Testis (tissue), 3 donors: ENCODE data around the gene WTAP. TPM values are rescaled to one million over a fixed set of nuclear protein-coding genes. Genes with fewer than 3 reads are reported as not detected.
A peak's percentile ranks its signal among the peaks of the same experiment; 100 is the strongest.
"Not testable (repeated sequence)": the region's sequence is repeated elsewhere in the genome, so short reads cannot be mapped to it uniquely, and the experiment has no call there.

Source experiments
- DNase-seq: peaks from one replicate; pipeline ENCODE4 v3.0.0-alpha.2; 2019
- H3K27ac ChIP-seq, 2 donors: fragments of 200-600 bp; sonication (generic); one replicate each; pipeline ENCODE4 v1.5.1; 2019
- H3K27me3 ChIP-seq: fragments of 200-600 bp; sonication (generic); one replicate; pipeline ENCODE4 v1.5.1; 2019
- H3K36me3 ChIP-seq: fragments of 200-600 bp; sonication (generic); one replicate; pipeline ENCODE4 v1.5.1; 2017; ENCODE audit warnings: low read depth; ENCODE audit errors: missing control alignments
- H3K4me1 ChIP-seq: fragments of 200-600 bp; sonication (generic); one replicate; pipeline ENCODE4 v1.5.1; 2019
- H3K4me3 ChIP-seq, 2 donors: fragments of 200-600 bp; sonication (generic); one replicate each; pipeline ENCODE4 v1.5.1; 2017 to 2019
- H3K9me3 ChIP-seq: fragments of 200-600 bp; sonication (generic); one replicate; pipeline ENCODE4 v1.5.1; 2017
- CTCF ChIP-seq, 3 experiments: fragments of 450-650 bp in 2 of 3; fragments of 200-600 bp in 1 of 3; sonication (generic) in 1 of 3; IDR thresholded peaks; one replicate each; pipeline ENCODE4 v1.5.1; 2016 to 2019; ENCODE audit warnings: antibody characterized with exemption in 3 of 3, mild to moderate bottlenecking in 2 of 3, moderate library complexity in 1 of 3
- POLR2A ChIP-seq: fragments of 450-650 bp; IDR thresholded peaks from one replicate; pipeline ENCODE4 v1.6.1; 2017; ENCODE audit warnings: antibody characterized with exemption, mild to moderate bottlenecking, moderate library complexity
- WGBS, 2 donors: methylation state at CpG; one replicate each; pipeline ENCODE4 v1.1.5; 2018; 5-methylcytosine and 5-hydroxymethylcytosine counted together
- intact Hi-C: fragments of 100-400 bp; cut with DNase I; formaldehyde crosslinking; loops from one replicate; pipeline ENCODE4 v1.15.1; 2023; ENCODE audit warnings: low total_unique reads
- polyA plus RNA-seq: library from polyadenylated mRNA; stranded (reverse); fragments of 350-450 nt; fragmentation: Illumina TruSeq; extraction: RNeasy Lipid Tissue Mini Kit (QIAGEN cat#74804); gene quantifications from one replicate; pipeline ENCODE4 v1.2.3, GENCODE V29; 2014; ENCODE audit warnings: low read depth, low replicate concordance; ENCODE audit not compliant: insufficient read depth
- total RNA-seq, 2 donors: library from RNA; depleted of rRNA; stranded (reverse); fragments of >200 nt; gene quantifications; one replicate each; pipeline ENCODE4 v1.2.3, GENCODE V29; 2016

Gene WTAP
- total and polyA plus RNA-seq, 3 donors from 2014 or later = 76.7 to 91.2 (median 88.0) TPM

DNA sequence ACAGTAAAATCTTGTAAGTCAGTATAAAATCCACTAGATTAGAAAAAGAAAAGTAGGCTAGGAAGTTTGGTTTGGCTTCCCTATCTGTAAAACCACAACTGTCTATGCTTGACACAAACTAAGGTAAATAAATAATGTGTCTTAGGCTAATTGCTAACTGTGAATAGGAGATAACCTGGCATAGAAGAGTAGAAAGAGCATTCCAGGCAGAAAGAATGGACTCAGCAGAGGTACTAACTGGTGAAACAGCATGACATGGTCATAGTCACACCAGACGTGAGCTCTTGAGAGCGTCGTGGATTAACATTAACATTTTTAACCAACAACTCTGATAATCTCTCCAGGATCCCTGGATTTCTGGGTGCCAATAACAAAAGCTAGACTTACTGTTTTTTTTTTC lies 8.7 kb upstream of the WTAP start:
- no peak overlapping the region for H3K27ac ChIP-seq
- peaks cover 8% of the 10 kb centered on the region for H3K4me1 ChIP-seq
- intact Hi-C loops = no loop called here
- 79 to 83% methylated on average over 3 of the region's 3 CpGs for WGBS, 2 donors
- no peak for TF ChIP-seq POLR2A
- no peak for TF ChIP-seq CTCF (IDR thresholded peaks at IDR 0.05)
- no peak overlapping the region for H3K4me3 ChIP-seq
- no peak for DNase-seq
- H3K36me3 ChIP-seq = no peaks in the 10 kb centered on the region
- H3K9me3 ChIP-seq = no peaks in the 10 kb centered on the region
- no peaks in the 10 kb centered on the region for H3K27me3 ChIP-seq

DNA sequence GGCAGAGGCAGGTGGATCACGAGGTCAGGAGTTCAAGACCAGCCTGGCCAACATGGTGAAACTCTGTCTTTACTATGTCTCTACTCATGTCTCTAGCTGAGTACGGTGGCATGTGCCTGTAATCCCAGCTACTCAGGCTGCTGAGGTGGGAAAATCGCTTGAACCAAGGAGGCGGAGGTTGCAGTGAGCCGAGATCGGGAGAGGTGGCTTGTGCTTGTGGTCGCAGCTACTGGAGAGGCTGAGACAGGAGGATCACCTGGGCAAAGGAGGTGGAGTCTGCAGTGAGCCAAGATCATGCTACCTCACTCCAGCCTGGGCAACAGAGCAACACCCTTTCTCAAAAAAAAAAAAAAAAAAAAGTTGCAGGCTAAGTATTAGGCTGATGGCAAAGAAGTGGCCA lies 8.0 kb upstream of the WTAP start:
- Histone ChIP-seq H3K4me1 (peaks cover 8% of the 10 kb centered on the region), H3K4me3 (no peak overlapping the region), H3K27ac (no peak overlapping the region), H3K9me3 (no peaks in the 10 kb centered on the region), H3K27me3 (no peaks in the 10 kb centered on the region), H3K36me3 (no peaks in the 10 kb centered on the region)
- intact Hi-C loops = no loop called here
- 91 to 96% methylated on average over 5 to 7 of the region's 7 CpGs for WGBS, 2 donors
- TF ChIP-seq POLR2A = no peak
- no peak for TF ChIP-seq CTCF (IDR thresholded peaks at IDR 0.05)
- no peak for DNase-seq

GRCh38 chr6:159720708-159721107 lies 6.6 kb upstream of the WTAP start:
- intact Hi-C loops = no loop called here
- Histone ChIP-seq H3K4me1 (peaks cover 3% of the 10 kb centered on the region), H3K36me3 (no peaks in the 10 kb centered on the region), H3K4me3 (no peak overlapping the region), H3K9me3 (no peaks in the 10 kb centered on the region), H3K27ac (no peak overlapping the region), H3K27me3 (no peaks in the 10 kb centered on the region)
- 65 to 69% methylated on average over 7 of the region's 7 CpGs for WGBS, 2 donors
- no peak for DNase-seq
- TF ChIP-seq CTCF (IDR thresholded peaks at IDR 0.05) = peak in 2 of 3 experiments; percentile 14 to 29
- no peak for TF ChIP-seq POLR2A

DNA sequence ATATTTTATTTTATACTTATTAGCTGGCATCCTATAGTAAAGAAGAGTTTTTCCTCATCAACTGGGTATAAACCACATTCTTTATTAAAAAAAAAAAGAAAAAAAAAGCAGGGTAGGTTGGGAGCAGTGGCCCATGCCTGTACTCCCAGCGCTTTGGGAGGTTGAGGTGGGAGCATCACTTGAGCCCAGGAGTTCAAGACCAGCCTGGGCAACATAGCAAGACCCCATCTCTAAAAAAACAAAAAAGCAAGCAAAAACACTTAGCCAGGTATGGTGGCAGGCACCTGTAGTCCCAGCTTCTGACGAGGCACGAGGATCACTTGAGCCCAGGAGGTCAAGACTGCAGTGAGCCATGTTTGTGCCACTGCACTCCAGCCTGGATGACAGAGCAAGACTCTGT lies 5.3 kb upstream of the WTAP start:
- WGBS, 2 donors = 97 to 98% methylated on average over 3 of the region's 3 CpGs
- DNase-seq, H3K27ac ChIP-seq, H3K4me3 ChIP-seq, intact Hi-C loops, H3K27me3 ChIP-seq, H3K4me1 ChIP-seq, H3K9me3 ChIP-seq, H3K36me3 ChIP-seq: not testable (repeated sequence)

DNA sequence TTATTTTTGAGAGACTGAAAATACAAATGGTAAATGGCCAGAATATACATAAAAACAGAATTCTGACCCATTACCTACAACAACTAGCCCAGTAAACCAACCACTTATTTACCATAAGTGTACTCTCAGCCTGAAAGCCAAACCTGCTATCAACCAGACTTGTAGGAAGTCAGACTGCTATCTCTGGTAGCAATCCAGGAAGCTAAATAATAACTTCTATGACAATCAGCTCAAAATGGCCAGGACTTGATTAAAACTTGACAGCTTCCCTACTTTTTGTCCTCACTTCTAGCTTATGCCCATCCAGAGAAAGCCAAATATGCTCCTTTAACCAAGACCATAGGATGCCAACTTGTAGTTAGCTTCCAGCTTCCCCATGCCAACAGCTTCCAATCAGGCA lies 4.7 kb upstream of the WTAP start:
- no peak for TF ChIP-seq CTCF (IDR thresholded peaks at IDR 0.05)
- no peak for TF ChIP-seq POLR2A
- H3K4me1 ChIP-seq = peaks cover 5% of the 10 kb centered on the region
- H3K9me3 ChIP-seq = no peaks in the 10 kb centered on the region
- H3K27ac ChIP-seq = no peak overlapping the region
- no peak overlapping the region for H3K4me3 ChIP-seq
- H3K36me3 ChIP-seq = no peaks in the 10 kb centered on the region
- intact Hi-C loops = no loop called here
- DNase-seq = no peak
- no peaks in the 10 kb centered on the region for H3K27me3 ChIP-seq
